ENCODE results near the gene PARL. TPM values are rescaled to one million over a fixed set of nuclear protein-coding genes. Genes with fewer than 3 reads are reported as not detected.
A peak's percentile ranks its signal among the peaks of the same experiment; 100 is the strongest.

Gene PARL
- total RNA-seq, 1 experiment from 2014 or later, result 54.2 TPM

DNA sequence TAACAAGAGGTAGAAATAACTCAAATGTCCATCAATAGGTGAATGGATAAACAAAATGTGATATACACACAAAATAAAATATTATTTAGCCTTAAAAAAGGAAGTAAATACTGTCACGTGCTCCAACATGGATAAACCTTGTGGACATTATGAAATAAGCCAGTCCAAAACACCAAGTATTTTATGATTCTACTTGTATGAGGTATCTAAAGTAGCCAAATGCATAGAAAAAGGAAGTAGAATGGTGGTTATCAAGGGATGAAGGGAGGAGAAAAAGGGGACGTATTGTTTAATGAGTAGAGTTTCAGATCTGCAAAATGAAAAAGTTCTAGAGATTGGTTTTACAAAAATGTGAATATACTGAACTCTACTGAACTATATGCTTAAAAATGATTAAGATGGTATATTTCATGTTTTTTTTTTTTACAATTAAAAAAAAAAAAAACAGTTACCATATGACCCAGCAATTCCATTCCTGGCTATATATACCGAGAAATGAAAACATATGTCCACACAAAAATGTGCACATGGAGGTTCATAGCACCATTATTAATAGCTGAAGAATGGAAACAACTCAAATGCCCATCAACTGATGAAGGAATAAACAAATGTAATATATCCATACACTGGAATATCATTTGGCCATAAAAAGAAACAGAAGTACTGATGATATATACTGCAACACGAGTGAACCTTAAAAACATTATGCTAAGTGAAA is 30.2 kb downstream of the PARL start:
- no peak for DNase-seq (ENCODE audit: low read depth)

DNA sequence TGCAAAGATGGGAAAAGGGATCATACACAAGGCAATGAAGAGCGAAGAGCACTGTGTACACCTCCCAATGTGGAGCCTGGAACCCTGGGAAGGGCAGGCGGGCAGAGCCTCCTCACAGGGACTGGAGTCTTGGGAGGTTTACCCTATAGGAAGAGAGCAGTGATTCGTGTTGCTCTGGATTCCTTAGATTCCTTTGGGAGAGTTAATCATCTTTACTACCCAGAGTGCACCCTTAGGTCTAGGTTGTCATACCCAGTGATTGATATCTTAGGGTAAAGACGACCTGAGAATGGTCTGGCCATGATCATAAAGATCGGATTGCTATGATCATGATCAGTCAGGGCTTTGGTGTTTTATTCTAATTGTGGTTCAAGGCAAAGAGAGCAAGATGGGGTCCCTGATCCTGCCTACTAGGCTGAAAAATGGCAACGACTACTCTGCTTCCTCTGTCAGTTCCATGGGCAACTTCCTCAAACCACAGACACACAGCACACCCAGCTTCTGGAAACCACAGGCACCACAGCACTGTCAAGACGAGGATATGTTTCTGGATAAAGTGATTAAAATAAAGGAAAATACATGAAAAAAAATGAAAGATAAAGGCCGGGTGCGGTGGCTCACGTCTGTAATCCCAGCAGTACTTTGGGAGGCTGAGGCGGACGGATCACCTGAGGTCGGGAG is 38.9 kb downstream of the PARL start:
- peak; percentile 21 for DNase-seq (ENCODE audit: low read depth)

DNA sequence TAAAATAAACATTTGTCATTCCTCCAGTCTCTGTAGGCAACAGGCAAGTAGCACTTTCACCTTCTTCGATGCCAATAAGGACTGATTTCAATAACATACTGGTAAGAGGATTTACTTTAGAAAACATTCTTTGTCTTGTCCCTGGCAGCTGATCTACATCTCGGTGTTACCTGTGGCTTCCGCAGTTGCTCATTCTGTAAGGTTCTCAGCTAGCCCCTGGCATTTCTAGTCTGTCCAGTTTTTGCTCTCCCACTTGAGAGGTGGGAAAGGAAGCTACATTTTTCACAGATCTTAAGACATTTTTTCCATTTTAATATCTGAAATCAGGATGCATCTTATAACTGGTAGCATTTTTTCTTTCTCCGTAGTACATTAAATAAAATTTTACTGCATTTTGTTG is 39.6 kb downstream of the PARL start:
- DNase-seq (ENCODE audit: low read depth), result no peak

DNA sequence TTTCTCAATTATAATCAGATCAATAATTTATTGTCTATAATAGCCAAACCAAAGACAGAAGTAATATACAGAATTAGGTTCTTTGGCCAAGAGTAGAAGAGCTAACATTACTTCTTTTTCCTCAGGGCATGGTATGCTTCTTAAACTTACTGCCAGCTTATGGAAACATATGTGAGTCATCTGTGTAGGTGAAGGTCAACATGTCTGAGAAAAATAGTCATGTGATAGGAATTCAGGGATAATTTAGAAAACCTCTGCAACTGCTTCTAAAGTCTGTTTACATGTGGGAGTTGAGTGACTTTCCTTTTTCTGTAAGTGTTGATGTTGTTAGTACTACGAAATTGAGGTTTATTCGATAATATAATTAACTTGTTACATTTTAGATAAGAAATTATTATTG is 40.1 kb downstream of the PARL start:
- peak; percentile 68 for DNase-seq (ENCODE audit: low read depth)

DNA sequence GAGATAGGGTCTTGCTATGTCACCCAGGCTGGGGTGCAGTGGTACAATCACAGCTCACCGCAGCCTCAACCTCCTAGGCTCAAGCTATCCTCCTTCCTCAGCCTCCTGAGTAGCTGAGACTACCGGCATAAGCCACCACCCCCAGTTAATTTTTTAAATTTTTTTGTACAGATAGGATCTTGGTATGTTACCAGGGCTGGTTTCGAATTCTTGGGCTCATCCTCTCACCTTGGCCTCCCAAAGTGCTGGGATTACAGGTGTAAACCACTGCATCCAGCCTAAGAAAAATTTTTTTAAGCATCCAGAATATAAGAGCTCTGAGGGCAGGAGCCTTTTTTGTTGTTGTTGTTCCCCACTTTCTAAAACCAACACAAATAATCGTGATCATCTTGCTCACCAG is 44.9 kb downstream of the PARL start:
- DNase-seq (ENCODE audit: low read depth), result no peak

DNA sequence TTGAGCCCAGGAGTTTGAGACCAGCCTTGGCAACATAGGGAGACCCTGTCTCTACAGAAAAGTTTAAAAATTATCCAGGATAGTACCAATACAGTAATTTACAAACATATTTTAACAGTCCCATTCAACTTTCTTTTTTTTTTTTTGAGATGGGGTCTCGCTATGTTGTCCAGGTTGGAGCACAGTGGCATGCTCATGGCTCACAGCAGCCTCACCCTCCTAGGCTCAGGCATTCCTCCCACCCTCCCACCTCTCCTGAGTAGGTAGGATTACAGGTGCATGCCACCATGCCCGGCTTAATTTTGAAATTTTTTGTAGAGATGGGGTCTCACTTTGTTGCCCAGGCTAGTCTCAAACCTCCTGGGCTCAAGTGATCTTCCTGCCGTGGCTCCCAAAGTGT is 46.8 kb downstream of the PARL start:
- no peak for DNase-seq (ENCODE audit: low read depth)

DNA sequence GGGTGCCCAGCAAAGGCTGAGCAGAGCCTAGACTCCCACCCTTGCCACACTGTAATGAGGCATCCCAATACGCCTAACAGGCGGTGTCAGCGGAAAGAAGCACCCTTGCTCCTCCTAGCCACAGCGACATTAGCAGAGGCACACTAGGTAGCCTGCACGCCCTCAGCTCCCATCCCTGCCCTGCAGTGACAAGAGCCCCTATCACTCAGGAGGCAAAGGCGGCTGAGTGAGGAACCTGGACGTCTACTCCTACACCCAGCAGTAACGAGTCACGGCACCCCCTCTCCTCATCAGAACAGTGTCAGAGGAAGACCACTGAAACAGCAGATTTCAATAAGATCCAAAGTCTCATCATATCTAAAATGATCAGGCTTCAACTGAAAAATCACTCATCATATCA is 47.3 kb downstream of the PARL start:
- DNase-seq (ENCODE audit: low read depth), result no peak

DNA sequence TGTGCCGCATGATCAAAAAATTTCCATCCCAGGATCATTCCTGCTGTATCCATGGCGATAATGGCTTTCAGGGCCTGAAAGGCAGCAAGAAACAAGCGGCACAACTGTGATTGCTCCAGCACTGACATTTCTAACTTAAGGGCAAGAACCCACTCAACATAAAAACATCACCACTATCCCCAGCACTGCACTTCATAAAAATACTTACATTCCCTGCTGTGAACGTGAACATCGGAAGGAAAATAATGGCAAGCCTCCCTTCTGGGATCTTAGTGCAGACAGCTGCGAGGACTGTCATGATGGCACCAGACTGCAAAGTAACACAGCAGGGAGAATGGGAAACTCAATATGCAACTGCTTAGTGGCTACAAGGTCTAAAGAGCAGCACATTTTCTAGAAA is 51.2 kb downstream of the PARL start:
- no peak for DNase-seq (ENCODE audit: low read depth)

DNA sequence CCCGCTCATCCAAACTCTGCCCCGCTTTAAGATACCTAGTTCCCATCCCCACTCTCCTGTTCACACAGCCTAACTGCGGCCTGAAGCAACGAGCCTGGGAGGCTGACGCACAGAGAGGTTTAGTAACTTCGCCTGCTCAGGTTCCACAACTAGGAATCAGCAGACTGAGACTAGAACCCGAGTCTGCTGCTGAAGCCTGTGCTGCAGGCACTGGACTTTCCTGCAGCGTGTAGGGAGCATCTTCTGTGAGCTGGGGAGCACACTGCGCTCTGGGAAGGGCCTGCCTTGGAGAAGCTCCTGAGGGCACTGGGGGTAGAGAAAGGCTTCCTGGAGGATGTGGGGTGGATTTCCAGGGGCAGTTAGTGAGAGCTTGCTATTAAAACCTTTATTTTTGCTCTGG is 54.5 kb downstream of the PARL start:
- no peak for DNase-seq (ENCODE audit: low read depth)

DNA sequence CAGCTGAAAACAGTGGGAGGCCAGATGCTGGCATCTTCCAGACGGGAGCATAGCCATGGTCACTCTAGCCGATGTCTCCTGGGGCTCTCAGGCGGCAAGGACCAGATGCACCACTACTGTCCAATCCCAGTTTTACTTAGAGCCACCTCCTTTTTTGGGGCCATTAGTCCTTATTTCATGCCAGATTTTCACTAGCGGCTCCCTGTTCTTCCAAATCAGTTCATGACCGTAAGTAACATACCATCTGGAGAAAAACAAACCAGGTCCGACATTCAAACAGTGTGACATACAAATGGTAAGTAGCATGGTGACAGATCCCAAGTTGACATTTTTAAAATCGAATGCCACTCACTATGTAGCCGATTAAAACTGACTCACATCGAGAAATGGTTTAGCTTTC is 55.2 kb downstream of the PARL start:
- DNase-seq (ENCODE audit: low read depth), result no peak

DNA sequence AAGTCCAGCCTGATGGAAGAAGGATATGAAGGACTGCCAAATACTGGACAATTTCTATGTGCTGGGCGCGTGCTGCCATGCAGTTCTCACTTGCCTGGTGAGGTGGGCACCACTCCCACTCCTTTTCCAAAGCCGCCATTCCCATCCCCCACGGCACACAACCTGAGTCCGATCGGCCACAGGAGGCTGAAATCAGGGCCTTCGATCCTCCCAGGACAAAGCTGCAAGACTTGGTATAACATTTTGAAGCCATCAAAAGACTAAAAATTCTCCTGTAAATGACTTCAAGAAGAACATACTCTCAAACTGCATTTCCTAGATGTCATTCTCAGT is 56.2 kb downstream of the PARL start:
- no peak for DNase-seq (ENCODE audit: low read depth)

DNA sequence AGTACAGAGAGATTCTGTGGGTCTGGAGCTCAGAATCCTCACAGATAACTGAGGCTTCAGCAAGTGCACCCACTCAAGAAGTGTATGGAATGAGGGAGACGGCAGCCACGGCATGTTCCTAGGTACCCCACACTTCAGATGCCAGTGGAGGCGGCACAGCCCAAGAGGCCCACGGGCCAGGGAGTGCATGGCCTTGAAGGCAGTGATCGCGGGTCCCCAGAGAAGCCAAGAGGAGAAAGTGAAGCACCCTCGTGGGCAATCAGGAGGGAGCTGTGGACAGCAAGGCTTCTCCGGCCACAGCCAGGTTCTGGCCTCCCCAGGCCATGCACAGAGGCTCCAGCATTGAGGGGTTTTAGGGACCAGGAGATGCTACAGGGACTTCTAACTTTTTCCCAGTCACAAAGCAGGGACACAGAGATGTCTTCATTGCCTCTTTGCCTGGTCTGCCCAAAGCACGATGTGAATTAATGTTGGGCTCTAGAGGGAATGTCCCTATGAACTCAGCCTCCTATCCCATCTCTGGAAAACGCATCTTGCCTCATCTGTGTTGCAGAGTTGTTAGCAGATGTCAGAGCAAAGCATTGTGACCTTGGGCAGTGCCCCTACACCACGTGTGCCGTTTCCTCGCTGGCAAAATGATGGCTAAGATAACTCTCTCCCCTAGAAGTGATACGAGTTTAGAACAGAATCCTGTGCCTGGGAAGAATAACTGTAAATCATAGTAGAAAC is 56.7 kb downstream of the PARL start:
- no peak for DNase-seq (ENCODE audit: low read depth)

DNA sequence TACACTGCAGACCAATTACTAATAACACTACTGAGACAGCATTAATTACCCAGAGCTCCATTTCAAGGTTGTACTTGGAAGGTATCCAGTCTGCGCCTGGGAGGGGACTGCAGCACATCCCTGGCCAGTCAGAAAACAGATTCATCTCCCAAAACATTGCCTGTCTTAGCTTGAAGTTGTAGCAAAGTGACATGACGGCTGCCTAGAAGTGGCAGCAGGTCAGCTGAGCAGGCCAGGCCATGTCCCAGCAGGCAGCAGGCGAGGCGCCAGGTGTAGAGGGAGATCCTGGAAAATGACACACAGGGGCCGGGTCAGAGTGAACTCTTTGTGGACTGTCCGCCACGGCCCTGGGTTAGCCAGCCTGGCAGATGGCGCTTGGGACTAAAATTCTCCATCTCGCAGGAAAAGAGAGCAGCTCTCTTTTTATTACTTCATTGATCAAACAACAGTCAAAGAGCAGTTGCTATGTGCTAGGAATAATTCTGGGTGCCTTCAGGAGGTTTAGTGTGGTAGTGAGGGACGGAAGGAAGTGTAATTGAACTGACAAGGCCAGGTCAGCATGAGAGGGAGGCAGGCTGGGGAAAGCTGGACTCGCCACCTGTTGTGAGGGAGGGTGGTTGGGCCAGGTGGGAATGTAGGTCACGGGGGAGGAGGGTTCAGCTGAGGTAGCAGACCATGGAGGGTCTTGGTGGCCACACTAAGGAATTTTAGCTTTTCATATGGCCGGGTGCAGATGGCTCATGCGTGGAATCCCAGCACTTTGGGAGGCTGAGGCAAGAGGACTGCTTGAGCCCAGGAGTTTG is 58.0 kb downstream of the PARL start:
- DNase-seq (ENCODE audit: low read depth), result no peak

DNA sequence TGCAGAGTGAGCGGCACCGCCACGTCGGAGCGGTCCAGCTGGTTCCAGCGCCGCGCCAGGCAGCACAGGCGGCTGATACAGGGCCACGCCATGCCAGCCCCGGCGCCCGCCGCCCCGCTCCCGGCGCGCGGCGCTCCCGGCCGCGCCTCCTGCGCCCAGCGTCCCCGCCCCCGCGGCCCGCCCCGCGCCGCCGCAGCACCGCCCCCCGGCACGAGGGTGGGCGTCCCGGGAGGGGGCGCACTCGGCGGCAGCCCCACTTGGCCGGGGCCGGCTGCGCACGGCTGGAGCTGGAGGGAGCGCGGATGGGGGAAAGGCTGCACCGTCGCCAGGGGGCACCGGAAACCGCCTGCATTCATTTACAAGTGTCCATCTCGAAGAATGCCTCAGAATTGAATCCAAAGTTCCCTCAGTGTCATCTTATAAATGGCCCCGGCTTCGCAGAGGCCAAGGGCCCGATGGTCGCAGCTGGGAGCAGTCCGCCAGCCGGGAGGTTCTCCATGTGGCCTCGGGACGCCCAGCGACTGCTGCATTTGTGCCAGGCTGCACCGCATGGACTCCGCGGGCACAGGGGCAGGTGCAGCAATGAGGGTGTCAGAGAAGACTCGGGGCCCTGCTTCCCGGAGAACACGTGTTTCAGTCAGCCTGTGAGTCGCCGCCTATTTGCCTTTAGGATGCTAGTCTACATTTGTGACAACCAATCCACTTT is 59.1 kb downstream of the PARL start, which contains the start of gene MAP6D1:
Gene MAP6D1, minus strand, starts transcription at position 122 of the 706 bp plus-strand sequence. Its CDS starts 30 bp downstream, at position 92.
- DNase-seq (ENCODE audit: low read depth), result peak; percentile 52

DNA sequence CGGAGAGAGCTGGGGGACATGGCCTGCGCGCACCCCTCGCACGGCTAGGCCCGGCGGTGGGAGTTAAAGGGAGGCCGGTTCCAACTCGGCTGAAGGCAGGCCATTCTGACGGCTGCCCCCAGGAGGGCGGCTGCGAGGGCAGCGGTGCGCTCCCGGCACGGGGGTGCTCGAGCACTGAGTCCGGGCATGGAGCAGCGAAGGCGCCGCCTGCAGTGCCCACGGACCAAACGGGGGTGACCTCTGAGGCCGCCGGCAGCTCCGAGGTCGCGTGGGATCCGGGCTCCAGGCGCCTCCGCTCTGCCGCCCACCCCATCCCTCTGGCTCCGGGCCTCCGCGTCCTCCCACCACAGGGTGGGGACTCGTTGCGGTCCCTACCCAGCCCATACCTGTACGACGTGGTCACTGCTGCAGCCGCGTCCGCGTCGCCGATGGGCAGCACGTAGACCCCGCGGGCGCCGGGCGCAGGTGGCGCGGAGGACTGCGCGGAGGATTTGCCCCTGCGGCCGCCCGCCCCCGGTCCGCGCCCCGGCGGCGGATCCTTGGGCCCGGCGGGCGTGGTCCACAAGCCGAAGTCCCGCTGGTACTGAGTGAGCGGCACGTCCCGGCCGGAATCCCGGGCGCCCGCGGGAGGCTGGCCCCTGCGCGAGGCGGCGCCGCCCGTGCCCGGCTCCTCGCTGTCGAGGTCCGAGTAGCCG is 59.8 kb downstream of the PARL start:
- DNase-seq (ENCODE audit: low read depth), result no peak

DNA sequence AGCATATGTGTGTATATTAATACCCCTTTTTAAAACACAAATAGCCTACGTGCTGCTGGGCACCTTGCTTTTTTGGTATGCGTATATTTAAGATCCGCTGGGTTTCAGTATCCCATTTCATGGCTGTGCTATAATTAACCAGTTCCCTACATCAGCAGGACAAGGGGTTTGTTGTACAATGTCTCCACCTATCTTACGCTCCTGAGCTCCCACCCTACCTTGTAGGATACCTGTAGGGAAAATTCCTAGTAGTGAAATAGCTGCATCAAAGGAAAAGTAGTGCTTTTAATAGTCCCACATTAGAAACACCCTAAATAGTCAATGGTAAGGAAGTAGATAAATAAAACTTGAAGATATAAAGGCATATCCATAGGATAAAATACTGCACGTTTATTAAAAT is 60.7 kb downstream of the PARL start:
- DNase-seq (ENCODE audit: low read depth), result no peak

DNA sequence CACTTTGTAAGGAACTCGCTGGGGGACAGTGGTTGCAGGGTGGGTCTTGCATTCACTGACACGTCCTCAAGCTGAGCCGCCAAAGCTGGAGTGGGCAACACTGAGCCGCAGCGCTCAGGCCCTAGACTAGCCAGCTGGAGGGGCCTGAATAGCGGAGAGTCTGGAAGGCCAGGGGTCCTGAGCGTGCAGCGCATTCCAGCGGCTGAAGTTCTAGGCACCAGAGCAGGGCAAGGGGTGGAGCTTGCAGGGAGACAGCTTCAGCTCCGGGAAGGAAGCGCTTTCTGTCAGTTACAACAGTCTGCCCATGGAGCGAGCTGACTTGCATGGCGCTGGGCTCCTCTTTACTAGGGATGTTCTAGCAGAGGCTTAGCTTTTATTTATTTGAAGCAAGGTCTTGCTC is 62.0 kb downstream of the PARL start:
- DNase-seq (ENCODE audit: low read depth), result no peak

DNA sequence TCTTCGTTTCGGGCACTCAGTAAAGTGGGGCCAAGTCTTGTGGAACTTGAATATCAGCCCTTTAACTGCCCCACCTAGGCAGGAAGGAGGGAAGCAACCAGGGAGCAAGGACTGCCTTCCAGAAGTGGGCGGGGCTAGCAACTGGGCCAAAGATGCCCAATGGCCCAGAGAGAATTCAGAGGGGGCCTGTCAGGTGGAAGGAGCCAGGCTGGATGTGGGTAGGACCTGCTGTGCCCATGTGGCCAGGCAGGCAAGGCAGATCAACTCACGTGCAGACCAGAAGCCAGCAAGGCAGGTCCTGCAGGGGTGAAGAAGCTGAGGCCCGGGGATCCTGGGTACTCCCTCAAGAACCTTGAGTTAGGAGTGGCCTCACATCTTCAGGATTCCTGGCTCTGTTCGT is 64.8 kb downstream of the PARL start:
- no peak for DNase-seq (ENCODE audit: low read depth)

DNA sequence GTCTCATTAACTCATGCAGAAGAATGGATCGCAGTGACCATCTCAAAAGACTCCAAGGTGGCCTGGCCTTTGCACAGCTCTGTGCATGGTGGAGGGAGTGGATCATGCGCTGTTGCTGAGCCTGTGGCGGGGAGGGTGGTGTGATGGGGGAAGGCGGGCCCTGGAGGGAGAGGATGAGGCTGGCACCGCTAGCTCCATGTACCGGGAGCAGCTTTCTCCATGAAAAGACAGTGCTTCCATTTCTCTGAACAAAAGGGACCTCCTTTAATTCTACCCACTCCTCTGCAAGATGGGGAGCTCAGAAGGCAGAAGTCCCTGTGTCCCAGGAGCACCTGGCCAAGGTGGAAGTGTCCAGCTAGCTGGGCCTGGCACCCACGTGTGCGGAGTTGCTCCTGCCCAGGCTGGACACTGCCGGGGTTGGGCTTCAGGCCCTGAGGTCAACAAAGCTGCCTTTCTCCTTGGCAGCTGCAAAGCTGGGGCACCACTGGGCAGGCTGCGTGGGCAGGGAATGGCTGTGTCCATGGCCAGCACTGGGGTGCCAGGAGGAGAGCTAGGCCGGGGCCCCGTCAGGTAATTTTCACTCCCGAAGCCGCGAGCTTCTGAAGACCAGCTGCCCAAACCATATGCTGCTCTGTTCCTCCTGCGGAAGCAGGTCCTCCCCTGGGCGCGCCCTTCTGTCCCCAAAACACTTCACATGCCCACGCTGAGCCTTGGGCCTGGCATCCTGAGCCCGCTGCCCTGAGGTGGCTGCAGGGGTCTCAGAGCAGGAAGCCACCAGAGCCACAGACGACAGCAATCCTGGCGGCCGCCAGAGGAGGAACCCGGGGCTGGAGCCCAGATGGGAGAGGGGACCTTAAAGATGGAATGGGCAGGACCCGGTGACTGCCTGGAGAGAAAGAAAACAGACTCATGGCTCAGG is 65.7 kb downstream of the PARL start:
- no peak for DNase-seq (ENCODE audit: low read depth)
